Tibial nerve (tissue), 4 donors: Measurements from ENCODE around the gene EHF. TPM values are rescaled to one million over a fixed set of nuclear protein-coding genes. Genes with fewer than 3 reads are reported as not detected.

ENCODE experiments used
- DNase-seq, 2 donors: peaks; one replicate each; pipeline ENCODE4 v3.0.0-alpha.2; 2019; ENCODE audit warnings: low spot score in 2 of 2
- H3K27ac ChIP-seq, 4 donors: fragments of 200-600 bp; sonication (generic) in 3 of 4; one replicate each; pipeline ENCODE4 v1.5.1; 2017 to 2019; ENCODE audit warnings: mild to moderate bottlenecking in 1 of 4
- H3K27me3 ChIP-seq, 2 donors: fragments of 200-600 bp; sonication (generic) in 1 of 2; one replicate each; pipeline versions ENCODE4 v1.5.1 to v1.6.0; 2017 to 2019
- H3K36me3 ChIP-seq, 3 donors: fragments of 200-600 bp; sonication (generic); one replicate each; pipeline ENCODE4 v1.5.1; 2018 to 2019
- H3K4me1 ChIP-seq, 4 donors: fragments of 200-600 bp; sonication (generic) in 3 of 4; one replicate each; pipeline ENCODE4 v1.5.1; 2017 to 2019
- H3K4me3 ChIP-seq, 4 donors: fragments of 200-600 bp; sonication (generic) in 3 of 4; one replicate each; pipeline ENCODE4 v1.5.1; 2017 to 2019; ENCODE audit warnings: mild to moderate bottlenecking in 1 of 4, moderate library complexity in 1 of 4
- H3K9me3 ChIP-seq, 4 donors: fragments of 200-600 bp; sonication (generic) in 3 of 4; one replicate each; pipeline ENCODE4 v1.5.1; 2017 to 2019
- CTCF ChIP-seq, 5 experiments: fragments of 200-600 bp in 3 of 5; fragments of 450-650 bp in 2 of 5; sonication (generic) in 3 of 5; IDR thresholded peaks; one replicate each; pipeline ENCODE4 v1.5.1; 2016 to 2019; ENCODE audit warnings: antibody characterized with exemption in 5 of 5, mild to moderate bottlenecking in 3 of 5, moderate library complexity in 2 of 5
- EP300 ChIP-seq, 2 donors: sonication (generic); formaldehyde crosslinking; IDR thresholded peaks; one replicate each; pipeline ENCODE4 v1.6.1; 2017; ENCODE audit warnings: antibody characterized with exemption in 2 of 2, mild to moderate bottlenecking in 1 of 2
- POLR2A ChIP-seq, 2 donors: fragments of 450-650 bp; IDR thresholded peaks; one replicate each; pipeline ENCODE4 v1.6.1; 2017; ENCODE audit warnings: antibody characterized with exemption in 2 of 2, mild to moderate bottlenecking in 2 of 2, moderate library complexity in 2 of 2
- WGBS, 2 donors: methylation state at CpG; one replicate each; pipeline ENCODE4 v1.1.5; 2018; 5-methylcytosine and 5-hydroxymethylcytosine counted together
- total RNA-seq, 4 donors: library from RNA; depleted of rRNA; stranded (reverse); fragments of >200 nt; gene quantifications; one replicate each; pipeline ENCODE4 v1.1.0, GENCODE V29; 2016

Gene EHF
- total RNA-seq, 4 donors from 2014 or later = 0.22 TPM; not detected in 3

GRCh38 chr11:34644669-34645406 is 23.9 kb downstream of the EHF start:
- Histone ChIP-seq H3K4me1 (peaks cover 0 to 3% (median 0%) of the 10 kb centered on the region in 4 donors), H3K36me3 (no peaks in the 10 kb centered on the region), H3K4me3 (no peak overlapping the region), H3K9me3 (no peaks in the 10 kb centered on the region), H3K27me3 (peaks cover 0 to 34% of the 10 kb centered on the region in 2 donors), H3K27ac (no peak overlapping the region)
- no peak for TF ChIP-seq POLR2A (IDR thresholded peaks at IDR 0.05)
- TF ChIP-seq EP300 (IDR thresholded peaks at IDR 0.05) = no peak
- TF ChIP-seq CTCF (IDR thresholded peaks at IDR 0.05) = no peak
- WGBS, 2 donors = 75 to 78% methylated on average over 9 of the region's 9 CpGs
- DNase-seq = no peak

GRCh38 chr11:34646431-34646830 is 25.5 kb downstream of the EHF start:
- H3K27ac ChIP-seq = no peak overlapping the region
- peaks cover 0 to 37% of the 10 kb centered on the region in 2 donors for H3K27me3 ChIP-seq
- WGBS, 2 donors = 89 to 95% methylated on average over 8 of the region's 8 CpGs
- no peak overlapping the region for H3K4me3 ChIP-seq
- H3K4me1 ChIP-seq = peaks cover 0 to 7% (median 2%) of the 10 kb centered on the region in 4 donors
- no peaks in the 10 kb centered on the region for H3K9me3 ChIP-seq
- H3K36me3 ChIP-seq = no peaks in the 10 kb centered on the region
- no peak for TF ChIP-seq EP300 (IDR thresholded peaks at IDR 0.05)
- TF ChIP-seq POLR2A (IDR thresholded peaks at IDR 0.05) = no peak
- no peak for TF ChIP-seq CTCF (IDR thresholded peaks at IDR 0.05)
- DNase-seq = no peak

- Histone ChIP-seq H3K36me3 (no peaks in the 10 kb centered on the region), H3K27ac (no peak overlapping the region)
- DNase-seq = no peak
Observed at GRCh38 chr11:34647131-34647530, 26.2 kb downstream of the EHF start.

GRCh38 chr11:34647532-34647931 is 26.6 kb downstream of the EHF start:
- Histone ChIP-seq H3K27me3 (peaks cover 0 to 43% of the 10 kb centered on the region in 2 donors), H3K4me1 (peaks cover 0 to 7% (median 2%) of the 10 kb centered on the region in 4 donors), H3K9me3 (no peaks in the 10 kb centered on the region), H3K36me3 (no peaks in the 10 kb centered on the region), H3K27ac (no peak overlapping the region), H3K4me3 (no peak overlapping the region)
- WGBS, 2 donors = 91 to 97% methylated on average over 3 of the region's 3 CpGs
- no peak for DNase-seq
- TF ChIP-seq CTCF (IDR thresholded peaks at IDR 0.05) (no peak), EP300 (IDR thresholded peaks at IDR 0.05) (no peak), POLR2A (IDR thresholded peaks at IDR 0.05) (no peak)

More at GRCh38 chr11:34647131-34647530, 26.2 kb downstream of the EHF start:
- peaks cover 0 to 7% (median 2%) of the 10 kb centered on the region in 4 donors for H3K4me1 ChIP-seq
- no peak overlapping the region for H3K4me3 ChIP-seq
- H3K27me3 ChIP-seq = peaks cover 0 to 40% of the 10 kb centered on the region in 2 donors
- TF ChIP-seq CTCF (IDR thresholded peaks at IDR 0.05) (no peak), EP300 (IDR thresholded peaks at IDR 0.05) (no peak), POLR2A (IDR thresholded peaks at IDR 0.05) (no peak)
- no peaks in the 10 kb centered on the region for H3K9me3 ChIP-seq
- WGBS, 2 donors = 56 to 67% methylated on average over 2 of the region's 2 CpGs

GRCh38 chr11:34648036-34648435 is 27.1 kb downstream of the EHF start:
- no peak for TF ChIP-seq CTCF (IDR thresholded peaks at IDR 0.05)
- TF ChIP-seq EP300 (IDR thresholded peaks at IDR 0.05) = no peak
- no peak for TF ChIP-seq POLR2A (IDR thresholded peaks at IDR 0.05)
- H3K9me3 ChIP-seq = no peaks in the 10 kb centered on the region
- H3K27me3 ChIP-seq = peaks cover 0 to 43% of the 10 kb centered on the region in 2 donors
- peaks cover 0 to 7% (median 2%) of the 10 kb centered on the region in 4 donors for H3K4me1 ChIP-seq
- H3K4me3 ChIP-seq = no peak overlapping the region
- H3K27ac ChIP-seq = no peak overlapping the region
- no peaks in the 10 kb centered on the region for H3K36me3 ChIP-seq
- DNase-seq = no peak
- 91 to 94% methylated on average over 1 of the region's 1 CpG for WGBS, 2 donors
